Embryonic facial prominence (tissue), 1 donor: Measurements from ENCODE around the gene RASIP1.

Source experiments
- DNase-seq: peaks from one replicate; pipeline ENCODE4 v3.0.0-alpha.2; 2016; ENCODE audit errors: extremely low spot score

The RASIP1 gene

DNA sequence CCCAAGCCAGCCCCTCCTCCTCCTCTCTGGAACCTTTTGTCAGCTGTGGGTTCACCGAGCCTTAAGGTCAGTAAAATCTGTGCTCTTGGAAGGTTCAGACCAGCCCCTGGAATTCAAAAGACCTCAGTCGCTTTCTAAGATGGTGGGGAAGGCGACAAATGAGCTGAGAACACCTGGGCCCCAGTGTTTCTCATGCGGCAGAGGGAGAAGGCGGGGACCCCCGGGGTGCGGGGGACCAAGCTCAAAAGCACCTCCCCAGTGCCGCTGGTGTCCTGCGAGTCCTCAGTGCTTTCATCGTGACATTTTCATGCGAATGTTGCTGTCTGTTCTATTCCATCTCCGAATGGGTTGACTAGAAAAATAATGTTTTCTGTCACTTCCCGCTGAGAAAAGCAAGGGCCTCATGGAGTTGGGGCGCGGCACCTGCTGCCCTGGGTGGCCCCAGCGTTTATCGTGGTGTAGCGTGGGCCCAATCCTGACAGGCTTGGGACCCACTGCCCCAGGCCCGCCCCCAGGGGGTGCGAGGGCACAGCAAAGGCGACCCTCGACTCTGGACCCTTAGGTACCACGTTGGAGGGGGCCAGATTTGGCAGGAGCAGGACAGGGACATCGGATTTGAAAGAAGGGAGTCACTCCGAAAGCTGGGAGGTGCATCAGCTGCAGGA is 66.8 kb downstream of the RASIP1 start:
- no peak for DNase-seq

DNA sequence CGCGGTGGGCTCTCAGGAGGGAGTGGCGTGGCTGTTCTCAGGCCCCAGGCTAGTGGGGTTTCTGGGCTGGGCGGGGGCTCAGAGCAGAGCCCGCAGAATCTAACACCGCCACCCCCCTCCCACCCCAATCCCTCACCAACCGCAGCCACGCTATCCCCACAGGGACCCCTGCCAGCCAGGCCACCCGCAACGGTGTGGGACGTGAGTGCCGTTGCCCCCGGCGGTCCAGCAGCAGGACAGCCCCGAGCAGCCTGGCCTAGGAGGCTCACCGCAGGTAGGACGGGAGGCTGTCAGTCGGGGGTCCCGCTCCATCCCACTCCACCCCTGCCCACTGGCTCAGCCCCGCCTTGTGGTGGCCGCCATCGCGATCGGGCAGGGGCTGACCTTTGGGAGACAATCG is 67.4 kb downstream of the RASIP1 start, which contains the start of gene NTN5:
Gene NTN5, minus strand, starts transcription at position 24 of the 400 bp plus-strand sequence. CDS start 2,031 bp downstream, outside the sequence.
- DNase-seq = no peak

GRCh38 chr19:48671446-48671995 is 68.9 kb downstream of the RASIP1 start:
- DNase-seq = no peak

- DNase-seq = peak; percentile 44
Measured at GRCh38 chr19:48670699-48671445, 69.5 kb downstream of the RASIP1 start.
